Effector memory CD8-positive, alpha-beta T cell (primary cell): ENCODE results near the gene ARSI.

Source experiments
- ATAC-seq: fragments of 150-1000 bp; cut with Tn5 transposase; replicated peaks from 2 replicates; pipeline ENCODE4 v1.10.0; 2021; ENCODE audit warnings: mild to moderate bottlenecking, moderate library complexity
- DNase-seq, 3 experiments: peaks; one replicate each; pipeline ENCODE4 v3.0.0; 2021
- H3K27ac Mint-ChIP-seq, 2 donors: one replicate each; pipeline ENCODE4 v1.8.0; 2022; ENCODE audit warnings: mild to moderate bottlenecking in 2 of 2, mixed read lengths in 2 of 2, moderate library complexity in 2 of 2
- H3K27me3 Mint-ChIP-seq, 2 donors: one replicate each; pipeline ENCODE4 v1.8.0; 2022; ENCODE audit warnings: mixed read lengths in 2 of 2
- H3K36me3 Mint-ChIP-seq: one replicate; pipeline ENCODE4 v1.8.0; 2022; ENCODE audit warnings: mild to moderate bottlenecking, moderate library complexity, mixed read lengths; ENCODE audit not compliant: insufficient read depth
- H3K4me1 Mint-ChIP-seq, 2 donors: one replicate each; pipeline ENCODE4 v1.8.0; 2022; ENCODE audit warnings: low read depth in 2 of 2, mixed read lengths in 2 of 2
- H3K4me3 Mint-ChIP-seq, 2 donors: one replicate each; pipeline ENCODE4 v1.8.0; 2022; ENCODE audit warnings: mild to moderate bottlenecking in 2 of 2, mixed read lengths in 2 of 2, moderate library complexity in 2 of 2
- H3K9me3 Mint-ChIP-seq, 2 donors: one replicate each; pipeline ENCODE4 v1.8.0; 2022; ENCODE audit warnings: mixed read lengths in 2 of 2

The ARSI gene

GRCh38 chr5:150339841-150340240 is 37.1 kb upstream of the ARSI start:
- no peaks in the 10 kb centered on the region for H3K36me3 Mint-ChIP-seq
- peak overlapping the region in 1 of 2 donors; percentile 16 for H3K27ac Mint-ChIP-seq
- DNase-seq (no peak), ATAC-seq (no peak)
- no peaks in the 10 kb centered on the region for H3K9me3 Mint-ChIP-seq
- no peak overlapping the region for H3K4me3 Mint-ChIP-seq
- H3K27me3 Mint-ChIP-seq, result no peaks in the 10 kb centered on the region
- H3K4me1 Mint-ChIP-seq, result peaks cover 6 to 9% of the 10 kb centered on the region in 2 donors

DNA sequence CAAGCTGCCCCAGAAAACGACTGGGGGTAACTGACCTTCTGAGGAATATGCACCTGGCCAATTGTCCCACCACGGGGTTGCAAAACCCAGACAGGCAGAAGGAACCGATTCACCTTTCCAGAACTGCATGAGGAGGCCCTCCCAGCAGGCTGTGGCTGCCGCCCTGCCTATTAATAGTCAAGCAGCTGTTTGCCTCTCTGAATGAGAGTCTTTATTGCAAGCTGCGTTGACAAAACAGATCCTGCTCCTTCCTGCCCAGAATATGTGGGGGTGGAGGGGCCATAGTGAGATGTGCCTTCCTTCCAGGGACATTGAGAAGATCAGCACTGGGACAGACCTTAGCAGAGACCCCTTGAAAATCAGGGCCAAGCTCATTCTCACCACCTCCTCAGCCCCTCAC is 36.5 kb upstream of the ARSI start:
- no peaks in the 10 kb centered on the region for H3K9me3 Mint-ChIP-seq
- DNase-seq, result no peak
- ATAC-seq, result no peak
- no peaks in the 10 kb centered on the region for H3K27me3 Mint-ChIP-seq
- no peak overlapping the region for H3K27ac Mint-ChIP-seq
- H3K4me1 Mint-ChIP-seq, result peaks cover 6 to 9% of the 10 kb centered on the region in 2 donors
- H3K4me3 Mint-ChIP-seq, result no peak overlapping the region
- no peaks in the 10 kb centered on the region for H3K36me3 Mint-ChIP-seq

- H3K27ac Mint-ChIP-seq, result no peak overlapping the region
- ATAC-seq (no peak), DNase-seq (no peak)
- no peaks in the 10 kb centered on the region for H3K36me3 Mint-ChIP-seq
- H3K27me3 Mint-ChIP-seq, result no peaks in the 10 kb centered on the region
- peaks cover 6 to 9% of the 10 kb centered on the region in 2 donors for H3K4me1 Mint-ChIP-seq
- no peak overlapping the region for H3K4me3 Mint-ChIP-seq
- no peaks in the 10 kb centered on the region for H3K9me3 Mint-ChIP-seq
Measured at GRCh38 chr5:150338546-150338945, 35.8 kb upstream of the ARSI start.

DNA sequence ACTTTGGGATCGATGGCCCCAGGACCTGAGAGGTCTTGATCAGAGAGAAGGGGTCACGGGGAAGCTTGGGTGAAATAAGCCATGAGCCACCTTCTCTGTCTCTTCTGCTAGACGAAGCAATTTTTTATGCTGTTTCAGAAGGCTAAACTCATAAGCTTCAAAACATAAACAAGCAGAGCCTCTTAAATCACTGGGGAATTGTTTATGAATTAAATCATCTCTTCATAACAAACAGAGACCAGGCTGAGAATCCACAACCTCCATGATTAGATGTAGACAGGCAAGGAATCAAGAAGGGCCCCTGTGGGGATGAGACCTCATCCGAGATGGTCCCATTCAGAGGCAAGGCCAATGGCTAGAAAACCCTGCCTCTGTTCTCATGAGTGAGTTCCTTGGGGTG is 33.1 kb upstream of the ARSI start:
- Mint-ChIP-seq H3K4me3 (no peak overlapping the region), H3K27ac (no peak overlapping the region), H3K4me1 (no peaks in the 10 kb centered on the region), H3K27me3 (no peaks in the 10 kb centered on the region), H3K36me3 (no peaks in the 10 kb centered on the region), H3K9me3 (no peaks in the 10 kb centered on the region)
- no peak for ATAC-seq
- DNase-seq, result no peak

- Mint-ChIP-seq H3K27me3 (peaks cover 0 to 9% of the 10 kb centered on the region in 2 donors), H3K4me1 (no peaks in the 10 kb centered on the region), H3K4me3 (no peak overlapping the region), H3K27ac (no peak overlapping the region), H3K9me3 (no peaks in the 10 kb centered on the region), H3K36me3 (no peaks in the 10 kb centered on the region)
- DNase-seq, result no peak
- no peak for ATAC-seq
Measured at GRCh38 chr5:150333400-150333799, 30.7 kb upstream of the ARSI start.

DNA sequence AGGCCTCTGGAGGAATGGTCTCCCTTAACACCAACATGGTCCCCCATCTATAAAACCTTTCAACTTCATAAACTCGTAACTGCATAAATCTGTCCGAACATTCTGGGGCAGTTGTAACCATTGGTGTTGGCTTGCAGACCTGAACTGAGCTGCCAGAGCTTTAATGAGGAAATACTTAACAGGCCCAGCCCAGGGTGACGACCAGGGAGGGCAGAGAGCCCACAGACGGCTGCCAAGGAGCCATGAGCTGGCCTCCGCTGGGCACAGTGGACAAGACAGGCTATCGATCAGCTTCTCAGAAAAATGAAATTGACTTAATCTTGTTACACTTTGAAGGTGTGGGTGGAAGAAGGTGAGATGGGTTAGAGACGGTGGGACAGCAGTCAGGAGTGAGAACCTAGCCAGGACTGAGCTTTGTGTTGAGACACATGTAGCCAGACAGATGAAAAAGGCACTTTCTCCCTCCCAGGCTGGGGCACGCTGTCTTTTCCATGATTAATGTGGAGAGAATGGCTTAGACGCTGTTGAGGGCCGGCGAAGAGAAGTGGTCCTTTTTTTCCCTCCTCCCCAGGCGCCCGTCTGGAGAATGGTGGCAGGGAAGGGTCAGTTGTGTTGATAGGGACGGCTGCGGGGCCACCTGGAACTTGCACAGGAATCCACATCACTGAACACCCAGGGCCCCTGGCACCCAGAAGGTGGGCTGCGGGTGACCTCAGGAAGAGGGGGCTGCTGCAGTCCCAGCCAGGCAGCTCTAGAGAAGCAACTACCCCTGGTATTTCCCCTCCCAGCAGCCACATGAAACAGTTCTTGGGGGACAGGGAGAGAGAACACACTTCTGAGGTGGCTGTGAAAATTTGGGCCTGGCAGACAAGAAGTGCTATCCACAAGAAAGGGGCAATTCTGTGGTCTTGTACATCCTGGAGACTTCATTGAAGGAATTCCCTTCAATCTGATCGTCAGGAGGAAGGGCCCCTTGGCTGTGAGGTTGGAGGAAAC is 27.5 kb upstream of the ARSI start:
- DNase-seq (no peak), ATAC-seq (no peak)
- Mint-ChIP-seq H3K9me3 (no peaks in the 10 kb centered on the region), H3K27ac (no peak overlapping the region), H3K4me3 (no peak overlapping the region), H3K4me1 (no peaks in the 10 kb centered on the region), H3K27me3 (peaks cover 0 to 20% of the 10 kb centered on the region in 2 donors), H3K36me3 (no peaks in the 10 kb centered on the region)

DNA sequence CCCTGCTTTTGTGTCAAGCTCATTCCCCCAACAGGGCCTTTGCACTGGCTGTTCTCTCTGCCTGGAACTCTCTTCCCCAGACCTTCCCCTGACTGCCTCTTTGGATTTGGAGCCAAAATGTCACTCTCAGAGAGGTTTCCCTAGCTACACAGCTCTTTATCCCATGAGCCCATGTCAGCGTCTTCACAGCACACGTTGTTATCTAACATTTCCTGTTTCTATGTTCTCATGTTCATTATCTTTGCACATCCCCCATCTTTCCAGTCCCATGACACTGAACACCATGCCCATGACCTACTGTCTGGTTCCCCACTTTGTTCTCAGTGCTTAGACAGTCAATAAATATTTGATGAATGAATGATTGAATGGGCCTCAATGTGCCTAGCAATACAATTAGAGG is 26.3 kb upstream of the ARSI start:
- no peak overlapping the region for H3K4me3 Mint-ChIP-seq
- ATAC-seq, result no peak
- peaks cover 0 to 27% of the 10 kb centered on the region in 2 donors for H3K27me3 Mint-ChIP-seq
- no peak overlapping the region for H3K27ac Mint-ChIP-seq
- no peaks in the 10 kb centered on the region for H3K36me3 Mint-ChIP-seq
- H3K9me3 Mint-ChIP-seq, result no peaks in the 10 kb centered on the region
- H3K4me1 Mint-ChIP-seq, result no peaks in the 10 kb centered on the region
- DNase-seq, result no peak

GRCh38 chr5:150328515-150328914 is 25.8 kb upstream of the ARSI start:
- no peaks in the 10 kb centered on the region for H3K9me3 Mint-ChIP-seq
- H3K4me1 Mint-ChIP-seq, result no peaks in the 10 kb centered on the region
- DNase-seq, result no peak
- ATAC-seq, result no peak
- no peak overlapping the region for H3K27ac Mint-ChIP-seq
- H3K4me3 Mint-ChIP-seq, result no peak overlapping the region
- peaks cover 0 to 27% of the 10 kb centered on the region in 2 donors for H3K27me3 Mint-ChIP-seq
- no peaks in the 10 kb centered on the region for H3K36me3 Mint-ChIP-seq

- ATAC-seq (no peak), DNase-seq (no peak)
- H3K4me3 Mint-ChIP-seq, result no peak overlapping the region
- peaks cover 0 to 2% of the 10 kb centered on the region in 2 donors for H3K4me1 Mint-ChIP-seq
- no peak overlapping the region for H3K27ac Mint-ChIP-seq
- H3K9me3 Mint-ChIP-seq, result no peaks in the 10 kb centered on the region
- H3K27me3 Mint-ChIP-seq, result peaks cover 0 to 27% of the 10 kb centered on the region in 2 donors
- no peaks in the 10 kb centered on the region for H3K36me3 Mint-ChIP-seq
Measured at GRCh38 chr5:150327139-150327538, 24.4 kb upstream of the ARSI start.

DNA sequence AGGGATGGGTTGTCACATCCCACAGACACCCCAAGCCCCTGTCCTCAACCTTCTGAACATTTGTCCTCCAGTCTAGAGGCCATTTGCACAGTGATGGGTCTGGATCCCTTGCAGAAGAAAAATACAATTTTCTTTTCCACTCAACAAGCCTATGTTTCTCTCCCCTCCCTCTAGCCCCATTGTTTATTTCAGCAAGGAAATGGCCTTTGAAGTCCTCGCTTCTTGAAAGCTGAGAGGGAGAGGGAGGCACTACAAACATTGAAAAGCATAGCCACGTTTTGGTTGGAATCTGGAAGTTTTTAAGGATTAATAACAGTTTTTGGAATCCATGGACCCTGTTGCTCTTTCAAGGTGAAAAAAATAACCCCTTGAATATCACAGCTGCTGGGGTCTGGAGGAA is 24.0 kb upstream of the ARSI start:
- peaks cover 0 to 27% of the 10 kb centered on the region in 2 donors for H3K27me3 Mint-ChIP-seq
- H3K4me3 Mint-ChIP-seq, result no peak overlapping the region
- ATAC-seq, result no peak
- H3K27ac Mint-ChIP-seq, result no peak overlapping the region
- H3K4me1 Mint-ChIP-seq, result peaks cover 2 to 7% of the 10 kb centered on the region in 2 donors
- no peaks in the 10 kb centered on the region for H3K9me3 Mint-ChIP-seq
- H3K36me3 Mint-ChIP-seq, result no peaks in the 10 kb centered on the region
- no peak for DNase-seq

- no peak overlapping the region for H3K4me3 Mint-ChIP-seq
Measured at GRCh38 chr5:150325426-150325825, 22.7 kb upstream of the ARSI start.

GRCh38 chr5:150323819-150324218 is 21.1 kb upstream of the ARSI start:
- Mint-ChIP-seq H3K4me1 (peaks cover 2 to 9% of the 10 kb centered on the region in 2 donors), H3K27ac (no peak overlapping the region), H3K36me3 (no peaks in the 10 kb centered on the region), H3K4me3 (no peak overlapping the region), H3K27me3 (peaks cover 0 to 22% of the 10 kb centered on the region in 2 donors), H3K9me3 (peaks cover 0 to 1% of the 10 kb centered on the region in 2 donors)
- DNase-seq, result no peak
- no peak for ATAC-seq

More at GRCh38 chr5:150325426-150325825, 22.7 kb upstream of the ARSI start:
- Mint-ChIP-seq H3K36me3 (no peaks in the 10 kb centered on the region), H3K27me3 (peaks cover 0 to 27% of the 10 kb centered on the region in 2 donors), H3K4me1 (peaks cover 2 to 9% of the 10 kb centered on the region in 2 donors), H3K27ac (no peak overlapping the region), H3K9me3 (peaks cover 0 to 1% of the 10 kb centered on the region in 2 donors)
- DNase-seq (no peak), ATAC-seq (no peak)

- DNase-seq, result no peak
Measured at GRCh38 chr5:150323092-150323491, 20.4 kb upstream of the ARSI start.

DNA sequence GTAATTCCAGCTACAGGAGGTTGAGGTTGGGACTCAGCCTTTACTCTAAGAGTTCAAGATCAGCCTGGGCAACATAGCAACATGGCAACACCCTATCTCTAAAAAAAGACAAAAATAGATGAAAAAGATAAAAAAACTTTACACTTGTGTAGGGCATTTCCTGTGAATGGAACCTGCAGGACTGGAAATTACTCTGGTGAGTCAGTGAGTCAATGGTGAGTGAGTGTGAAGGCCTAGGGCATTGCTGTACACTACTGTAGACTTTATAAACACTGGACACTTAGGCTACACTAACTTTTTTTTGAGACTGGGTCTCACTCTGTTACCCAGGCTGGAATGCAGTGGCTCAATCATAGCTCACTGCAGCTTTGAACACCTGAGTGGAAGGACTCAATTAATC is 19.5 kb upstream of the ARSI start:
- Mint-ChIP-seq H3K27ac (no peak overlapping the region), H3K36me3 (no peaks in the 10 kb centered on the region), H3K27me3 (peaks cover 6 to 29% of the 10 kb centered on the region in 2 donors), H3K4me1 (peaks cover 2 to 9% of the 10 kb centered on the region in 2 donors), H3K9me3 (peaks cover 0 to 1% of the 10 kb centered on the region in 2 donors), H3K4me3 (no peak overlapping the region)
- ATAC-seq, result peak; percentile 26
- DNase-seq, result no peak

More at GRCh38 chr5:150323092-150323491, 20.4 kb upstream of the ARSI start:
- no peak overlapping the region for H3K27ac Mint-ChIP-seq
- peaks cover 6 to 25% of the 10 kb centered on the region in 2 donors for H3K27me3 Mint-ChIP-seq
- H3K36me3 Mint-ChIP-seq, result no peaks in the 10 kb centered on the region
- peaks cover 0 to 1% of the 10 kb centered on the region in 2 donors for H3K9me3 Mint-ChIP-seq
- H3K4me3 Mint-ChIP-seq, result no peak overlapping the region
- peaks cover 2 to 9% of the 10 kb centered on the region in 2 donors for H3K4me1 Mint-ChIP-seq
- no peak for ATAC-seq
